Duodenal mucosa (tissue), 2 donors: Measurements from ENCODE around the gene PROM1.

Source experiments
- H3K27ac ChIP-seq: one replicate; pipeline ENCODE4 v1.7.0; 2013; ENCODE audit warnings: low read depth, low read length
- H3K27me3 ChIP-seq, 2 donors: one replicate each; pipeline ENCODE4 v1.7.0; 2013; ENCODE audit warnings: low read length in 2 of 2, control low read depth in 1 of 2; ENCODE audit not compliant: insufficient read depth in 2 of 2, control insufficient read depth in 1 of 2
- H3K36me3 ChIP-seq, 2 donors: one replicate each; pipeline ENCODE4 v1.7.0; 2013; ENCODE audit warnings: low read length in 2 of 2, control low read depth in 1 of 2; ENCODE audit not compliant: insufficient read depth in 2 of 2, control insufficient read depth in 1 of 2
- H3K4me1 ChIP-seq, 2 donors: one replicate each; pipeline ENCODE4 v1.7.0; 2013; ENCODE audit warnings: low read length in 2 of 2, control low read depth in 1 of 2; ENCODE audit not compliant: insufficient read depth in 2 of 2, control insufficient read depth in 1 of 2
- H3K4me3 ChIP-seq, 2 donors: one replicate each; pipeline ENCODE4 v1.7.0; 2013; ENCODE audit warnings: low read length in 2 of 2, low read depth in 1 of 2
- H3K9ac ChIP-seq, 2 donors: one replicate each; pipeline ENCODE4 v1.7.0; 2013; ENCODE audit warnings: low read length in 2 of 2, low read depth in 1 of 2
- H3K9me3 ChIP-seq, 2 donors: one replicate each; pipeline ENCODE4 v1.7.0; 2013; ENCODE audit warnings: low read length in 2 of 2, control low read depth in 1 of 2; ENCODE audit not compliant: control insufficient read depth in 1 of 2

The PROM1 gene

DNA sequence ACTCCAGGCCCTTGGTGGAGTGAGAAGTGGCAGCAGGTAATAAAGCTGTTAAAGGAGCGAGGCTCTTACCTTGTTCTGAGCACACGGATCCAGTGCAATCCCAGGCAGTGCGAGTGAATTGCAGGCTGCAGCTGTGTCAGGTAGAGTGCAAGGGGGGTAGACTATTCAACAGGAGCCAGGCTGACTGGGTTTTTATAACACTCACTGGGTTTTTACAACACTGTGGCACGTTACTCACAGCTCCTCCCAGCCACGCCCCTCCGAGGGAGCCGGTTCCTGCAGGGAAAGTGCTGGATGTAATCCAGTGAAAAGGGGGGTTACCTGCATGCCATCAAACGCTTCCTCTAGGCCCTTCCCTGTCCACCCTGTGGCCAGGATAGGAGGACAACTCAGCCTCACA is 145.6 kb downstream of the PROM1 start:
- no peaks in the 10 kb centered on the region for H3K27me3 ChIP-seq
- H3K9ac ChIP-seq, result peak overlapping the region in 1 of 2 donors; percentile 28
- no peak overlapping the region for H3K4me3 ChIP-seq
- H3K4me1 ChIP-seq, result peaks cover 4 to 13% of the 10 kb centered on the region in 2 donors
- H3K36me3 ChIP-seq, result no peaks in the 10 kb centered on the region
- no peaks in the 10 kb centered on the region for H3K9me3 ChIP-seq
- H3K27ac ChIP-seq, result no peak overlapping the region

DNA sequence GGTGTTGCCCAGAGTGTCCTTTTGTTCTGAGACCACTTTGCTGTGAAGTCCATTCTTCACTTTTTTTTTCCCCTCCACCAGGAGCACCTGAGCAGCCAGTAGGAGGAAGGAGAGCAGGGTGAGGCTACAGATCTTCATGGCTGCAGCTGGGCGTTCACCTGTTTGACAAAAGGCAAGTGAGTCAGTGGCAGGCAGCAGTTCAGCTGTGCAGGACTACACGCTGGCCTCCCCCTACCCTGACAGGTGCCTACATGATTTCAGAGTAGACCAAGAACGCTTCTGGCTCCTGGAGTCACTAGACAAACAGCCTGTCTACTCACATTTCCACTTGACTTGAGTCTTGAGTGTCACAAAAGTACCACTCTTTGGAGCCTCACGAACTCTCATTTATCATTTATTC is 147.3 kb downstream of the PROM1 start:
- Histone ChIP-seq H3K4me1 (peaks cover 4 to 13% of the 10 kb centered on the region in 2 donors), H3K27ac (no peak overlapping the region), H3K9ac (no peak overlapping the region), H3K27me3 (no peaks in the 10 kb centered on the region), H3K4me3 (no peak overlapping the region), H3K36me3 (no peaks in the 10 kb centered on the region), H3K9me3 (no peaks in the 10 kb centered on the region)

DNA sequence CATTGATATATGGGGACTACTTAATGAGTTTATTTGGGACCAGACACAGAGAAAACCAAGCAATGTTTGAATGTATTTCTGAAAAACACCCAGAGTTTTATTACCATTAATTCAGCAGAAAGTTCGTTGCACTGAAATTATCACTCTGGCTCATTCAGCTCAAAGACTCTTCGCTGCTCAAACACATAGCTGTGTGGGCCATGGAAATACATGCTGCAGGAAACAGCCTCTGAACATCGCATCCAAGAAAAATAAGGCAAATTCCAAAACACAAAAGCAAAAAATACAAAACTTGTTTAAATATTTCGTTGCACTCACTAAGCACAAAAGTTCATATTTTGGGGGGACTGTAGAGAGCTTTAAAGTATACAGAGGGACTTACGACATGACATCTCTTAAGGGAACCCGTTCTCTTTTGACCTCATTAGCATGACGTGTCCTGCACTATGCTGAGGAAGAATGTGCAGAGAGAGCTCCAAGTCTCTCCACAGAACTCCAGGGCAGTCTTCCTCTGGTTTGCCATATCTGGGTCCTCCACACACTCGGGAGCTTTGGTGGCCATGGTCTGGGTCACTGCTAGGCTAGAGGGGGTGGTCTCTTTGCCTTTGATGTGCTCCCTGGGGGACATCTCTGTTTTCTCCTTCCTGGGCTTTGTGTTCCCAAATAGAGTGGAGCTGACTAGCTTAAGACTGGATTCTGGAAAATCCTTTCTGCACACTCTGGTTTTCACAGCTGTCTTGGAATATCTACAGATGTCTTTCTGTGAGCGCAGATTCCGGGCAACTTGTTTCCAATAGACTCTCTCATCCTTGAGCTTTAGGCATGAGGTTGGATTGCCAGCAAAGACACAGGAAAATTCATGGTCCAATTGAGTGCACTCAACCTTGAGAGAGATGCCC is 148.1 kb downstream of the PROM1 start:
- peaks cover 4 to 13% of the 10 kb centered on the region in 2 donors for H3K4me1 ChIP-seq
- no peak overlapping the region for H3K27ac ChIP-seq
- H3K36me3 ChIP-seq, result no peaks in the 10 kb centered on the region
- no peak overlapping the region for H3K4me3 ChIP-seq
- H3K9ac ChIP-seq, result no peak overlapping the region
- no peaks in the 10 kb centered on the region for H3K9me3 ChIP-seq
- no peaks in the 10 kb centered on the region for H3K27me3 ChIP-seq

GRCh38 chr4:15934259-15934658 is 149.6 kb downstream of the PROM1 start:
- H3K9me3 ChIP-seq, result no peaks in the 10 kb centered on the region
- peaks cover 4 to 13% of the 10 kb centered on the region in 2 donors for H3K4me1 ChIP-seq
- H3K4me3 ChIP-seq, result no peak overlapping the region
- H3K27me3 ChIP-seq, result no peaks in the 10 kb centered on the region
- H3K27ac ChIP-seq, result no peak overlapping the region
- no peak overlapping the region for H3K9ac ChIP-seq
- no peaks in the 10 kb centered on the region for H3K36me3 ChIP-seq

GRCh38 chr4:15931451-15932210 is 152.2 kb downstream of the PROM1 start:
- H3K9me3 ChIP-seq, result no peaks in the 10 kb centered on the region
- H3K27me3 ChIP-seq, result no peaks in the 10 kb centered on the region
- no peak overlapping the region for H3K27ac ChIP-seq
- H3K4me3 ChIP-seq, result no peak overlapping the region
- no peak overlapping the region for H3K9ac ChIP-seq
- H3K36me3 ChIP-seq, result no peaks in the 10 kb centered on the region
- no peaks in the 10 kb centered on the region for H3K4me1 ChIP-seq

GRCh38 chr4:15930314-15930713 is 153.5 kb downstream of the PROM1 start:
- H3K9me3 ChIP-seq, result no peaks in the 10 kb centered on the region
- no peaks in the 10 kb centered on the region for H3K36me3 ChIP-seq
- no peak overlapping the region for H3K9ac ChIP-seq
- no peak overlapping the region for H3K27ac ChIP-seq
- no peaks in the 10 kb centered on the region for H3K4me1 ChIP-seq
- H3K27me3 ChIP-seq, result no peaks in the 10 kb centered on the region
- no peak overlapping the region for H3K4me3 ChIP-seq

DNA sequence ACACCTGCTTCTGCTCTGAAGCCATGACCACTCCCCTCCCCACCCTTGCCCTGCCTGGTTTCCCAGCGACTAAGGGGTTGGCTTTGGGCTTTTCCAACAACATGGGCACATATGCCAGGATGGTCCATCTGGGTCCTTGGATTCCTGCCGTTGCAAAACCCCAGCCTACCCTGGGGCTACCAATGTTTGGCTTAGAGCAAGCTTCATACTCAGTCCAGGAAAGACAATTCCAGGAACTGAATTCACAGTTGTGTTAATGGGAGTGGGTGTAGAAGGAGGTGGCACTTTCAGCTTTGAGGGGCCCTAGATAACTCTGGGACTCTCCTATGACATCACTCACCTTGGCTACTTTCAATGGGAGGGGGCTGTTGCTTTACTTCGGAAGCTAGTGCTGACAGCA is 154.3 kb downstream of the PROM1 start:
- H3K27me3 ChIP-seq, result no peaks in the 10 kb centered on the region
- H3K4me1 ChIP-seq, result no peaks in the 10 kb centered on the region
- no peak overlapping the region for H3K27ac ChIP-seq
- H3K9ac ChIP-seq, result no peak overlapping the region
- no peaks in the 10 kb centered on the region for H3K9me3 ChIP-seq
- H3K4me3 ChIP-seq, result no peak overlapping the region
- no peaks in the 10 kb centered on the region for H3K36me3 ChIP-seq

GRCh38 chr4:15928883-15929282 is 154.9 kb downstream of the PROM1 start:
- Histone ChIP-seq H3K36me3 (no peaks in the 10 kb centered on the region), H3K27me3 (no peaks in the 10 kb centered on the region), H3K27ac (no peak overlapping the region), H3K9ac (no peak overlapping the region), H3K9me3 (no peaks in the 10 kb centered on the region), H3K4me1 (no peaks in the 10 kb centered on the region), H3K4me3 (no peak overlapping the region)

DNA sequence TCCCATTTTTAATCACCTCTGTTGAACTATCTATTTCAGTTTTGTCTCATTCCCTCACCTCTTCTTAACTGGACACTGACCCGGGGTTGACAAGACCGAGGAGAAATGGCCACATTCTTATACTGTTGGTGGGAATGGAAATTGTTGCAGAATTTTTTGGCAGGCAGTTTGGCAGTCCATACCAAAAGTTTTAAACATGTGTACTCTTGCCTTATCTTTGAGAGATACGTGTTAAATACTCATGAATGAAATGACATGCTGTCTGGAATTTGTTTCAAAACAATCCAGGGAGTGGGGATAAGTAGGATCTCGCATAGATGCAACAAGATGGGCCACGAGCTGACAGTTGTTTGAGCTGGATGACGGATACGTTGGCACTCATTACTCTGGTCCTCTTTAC is 157.3 kb downstream of the PROM1 start:
- no peaks in the 10 kb centered on the region for H3K36me3 ChIP-seq
- H3K9ac ChIP-seq, result no peak overlapping the region
- H3K9me3 ChIP-seq, result no peaks in the 10 kb centered on the region
- H3K4me3 ChIP-seq, result no peak overlapping the region
- no peaks in the 10 kb centered on the region for H3K4me1 ChIP-seq
- H3K27ac ChIP-seq, result no peak overlapping the region
- no peaks in the 10 kb centered on the region for H3K27me3 ChIP-seq

- H3K36me3 ChIP-seq, result no peaks in the 10 kb centered on the region
- no peak overlapping the region for H3K27ac ChIP-seq
- H3K4me3 ChIP-seq, result no peak overlapping the region
- H3K9ac ChIP-seq, result no peak overlapping the region
- H3K4me1 ChIP-seq, result no peaks in the 10 kb centered on the region
- H3K9me3 ChIP-seq, result no peaks in the 10 kb centered on the region
- H3K27me3 ChIP-seq, result no peaks in the 10 kb centered on the region
Measured at GRCh38 chr4:15925830-15926229, 158.0 kb downstream of the PROM1 start.
